GM12878 (cell line): ENCODE results near the gene IRX4. TPM values are rescaled to one million over a fixed set of nuclear protein-coding genes. Genes with fewer than 3 reads are reported as not detected.

Experiments used
- ATAC-seq: fragments of 200-7000 bp; cut with Tn5 transposase; 3 replicates; pipeline ENCODE4 v1.9.1; 2020; ENCODE audit warnings: mild to moderate bottlenecking, moderate library complexity
- BruUV-seq: library from RNA; stranded (reverse); fragments of 400-500 nt; replicated peaks from 2 replicates; lab custom pipeline; 2021; lab: Mats Ljungman, UMichigan
- CTCF ChIA-PET: fragments of 300-600 bp; sonication (Branson Sonifier 250); formaldehyde crosslinking; extraction: SDS; loops from one replicate; lab custom pipeline; 2021; ENCODE audit warnings: inconsistent platforms; lab: Yijun Ruan, JAX
- POLR2A ChIA-PET: fragments of 350-600 bp; formaldehyde crosslinking; extraction: SDS; loops from one replicate; lab custom pipeline; 2021; ENCODE audit warnings: inconsistent platforms; lab: Charles Lee
- RAD21 ChIA-PET: fragments of 300-600 bp; sonication (Branson Sonifier 250); formaldehyde crosslinking; loops from one replicate; lab custom pipeline; 2023; ENCODE audit warnings: antibody characterized with exemption; ENCODE audit not compliant: unreplicated experiment; lab: Charles Lee
- SMC1A ChIA-PET: fragments of 300-600 bp; sonication (Branson Sonifier 250); formaldehyde crosslinking; loops from one replicate; lab custom pipeline; 2023; ENCODE audit not compliant: unreplicated experiment, uncharacterized antibody; lab: Charles Lee
- DNase-seq: peaks from one replicate; pipeline ENCODE4 v3.0.0-alpha.2; 2011; ENCODE audit warnings: low read depth, low spot score
- FAIRE-seq: peaks from 3 replicates; lab custom pipeline; 2011; peaks lifted over from hg19 to GRCh38; lab: Jason Lieb, UNC
- H2AFZ ChIP-seq: 2 replicates; pipeline ENCODE4 v1.6.0; 2011; ENCODE audit warnings: low read depth, low read length, control low read depth; ENCODE audit not compliant: control insufficient read depth
- H3K27ac ChIP-seq: 2 replicates; pipeline ENCODE4 v1.5.1; 2011; ENCODE audit warnings: control low read depth; ENCODE audit not compliant: control insufficient read depth, insufficient read depth
- H3K27me3 ChIP-seq, 2 experiments: replicated peaks in 1 of 2; 2 replicates each; pipeline versions ENCODE4 v1.6.0 to v1.6.1; 2011; ENCODE audit warnings: low read length in 1 of 2; ENCODE audit not compliant: control insufficient read depth in 2 of 2, insufficient read depth in 2 of 2
- H3K36me3 ChIP-seq, 2 experiments: 2 replicates each; pipeline ENCODE4 v1.5.1; 2011; ENCODE audit warnings: low read length in 1 of 2; ENCODE audit not compliant: control insufficient read depth in 2 of 2, insufficient read depth in 2 of 2
- H3K4me1 ChIP-seq: 2 replicates; pipeline ENCODE4 v1.6.1; 2011; ENCODE audit warnings: mild to moderate bottlenecking, low read length, moderate library complexity, mixed read lengths; ENCODE audit not compliant: control insufficient read depth, insufficient read depth
- H3K4me2 ChIP-seq: 2 replicates; pipeline ENCODE4 v1.6.0; 2011; ENCODE audit warnings: control low read depth; ENCODE audit not compliant: control insufficient read depth, insufficient read depth
- H3K4me3 ChIP-seq: fragments of 200-600 bp; sonication (generic); 2 replicates; pipeline ENCODE4 v1.5.1; 2016
- H3K79me2 ChIP-seq: 2 replicates; pipeline ENCODE4 v1.6.0; 2011; ENCODE audit warnings: low read length; ENCODE audit not compliant: control insufficient read depth, insufficient read depth
- H3K9ac ChIP-seq: 2 replicates; pipeline ENCODE4 v1.8.0; 2011; ENCODE audit warnings: low read length, control low read depth, mixed read lengths; ENCODE audit not compliant: control insufficient read depth, insufficient read depth
- H3K9me3 ChIP-seq: replicated peaks from 3 replicates; pipeline ENCODE4 v1.5.1; 2011; ENCODE audit warnings: mild to moderate bottlenecking, low read length; ENCODE audit not compliant: control insufficient read depth, insufficient read depth
- H4K20me1 ChIP-seq: 2 replicates; pipeline ENCODE4 v1.6.0; 2011; ENCODE audit not compliant: control insufficient read depth, insufficient read depth
- CBFB ChIP-seq: IDR thresholded peaks from 2 replicates; pipeline ENCODE4 v1.6.1; 2016; ENCODE audit warnings: antibody characterized with exemption, low read depth
- CHD1 ChIP-seq: IDR thresholded peaks from 2 replicates; pipeline ENCODE4 v1.6.1; 2012; ENCODE audit warnings: low read depth, low read length, improper control_type of control experiment
- EGR1 ChIP-seq, 2 experiments: IDR thresholded peaks; 1 replicate in 1 of 2; 2 replicates in 1 of 2; pipeline ENCODE4 v1.6.1; 2011 to 2012; ENCODE audit warnings: low read depth in 2 of 2, low read length in 2 of 2, borderline replicate concordance in 1 of 2, mild to moderate bottlenecking in 1 of 2, moderate library complexity in 1 of 2
- GATAD2B ChIP-seq: fragments of 450-650 bp; conservative IDR thresholded peaks from 2 replicates; pipeline ENCODE4 v1.6.1; 2017; ENCODE audit warnings: low read depth, mild to moderate bottlenecking, moderate library complexity
- IKZF2 ChIP-seq, 2 experiments: fragments of 450-650 bp; IDR thresholded peaks; 2 replicates each; pipeline ENCODE4 v1.6.1; 2017; ENCODE audit warnings: mild to moderate bottlenecking in 2 of 2, moderate library complexity in 2 of 2
- MTA3 ChIP-seq: IDR thresholded peaks from 2 replicates; pipeline ENCODE4 v1.6.1; 2012; ENCODE audit warnings: low read length, inconsistent platforms, borderline replicate concordance
- NBN ChIP-seq: fragments of 450-650 bp; IDR thresholded peaks from 2 replicates; pipeline ENCODE4 v1.6.1; 2016
- NFIC ChIP-seq: IDR thresholded peaks from 2 replicates; pipeline ENCODE4 v1.6.1; 2012; ENCODE audit warnings: low read depth, mild to moderate bottlenecking, inconsistent platforms, low read length, moderate library complexity
- NFXL1 ChIP-seq: fragments of 450-650 bp; IDR thresholded peaks from 2 replicates; pipeline ENCODE4 v1.6.1; 2017; ENCODE audit warnings: antibody characterized with exemption, mild to moderate bottlenecking, borderline replicate concordance
- RAD21 ChIP-seq: IDR thresholded peaks from 2 replicates; pipeline ENCODE4 v1.6.1; 2011; ENCODE audit warnings: mild to moderate bottlenecking, low read depth, low read length, moderate library complexity; ENCODE audit not compliant: insufficient read depth
- SIN3A ChIP-seq: IDR thresholded peaks from 2 replicates; pipeline ENCODE4 v1.6.1; 2012; ENCODE audit warnings: low read depth, low read length, improper control_type of control experiment
- SMAD1 ChIP-seq: fragments of 450-650 bp; IDR thresholded peaks from 2 replicates; pipeline ENCODE4 v1.6.1; 2018; ENCODE audit warnings: mild to moderate bottlenecking, low read depth; ENCODE audit not compliant: partially characterized antibody
- SPI1 ChIP-seq: IDR thresholded peaks from 2 replicates; pipeline ENCODE4 v1.6.1; 2011; ENCODE audit warnings: low read depth, mild to moderate bottlenecking, low read length, moderate library complexity, borderline replicate concordance; ENCODE audit not compliant: insufficient read depth
- ZNF217 ChIP-seq: fragments of 450-650 bp; IDR thresholded peaks from 2 replicates; pipeline ENCODE4 v1.6.1; 2017; ENCODE audit warnings: antibody characterized with exemption, mild to moderate bottlenecking
- WGBS: methylation state at CpG from one replicate; pipeline ENCODE4 v1.1.6; 2016; ENCODE audit warnings: low lambda C conversion rate; ENCODE audit not compliant: insufficient replicate concordance, insufficient coverage; ENCODE audit errors: missing lambda C conversion rate; 5-methylcytosine and 5-hydroxymethylcytosine counted together
- in situ Hi-C: fragments of 300-500 bp; cut with MboI; formaldehyde crosslinking; loops from 9 replicates; pipeline ENCODE4 v1.14.3; 2018; ENCODE audit warnings: mixed read lengths
- intact Hi-C: fragments of 100-400 bp; cut with micrococcal nuclease; formaldehyde crosslinking; loops from one replicate; pipeline ENCODE4 v1.14.2; 2022; ENCODE audit not compliant: unreplicated experiment
- polyA plus RNA-seq, 11 experiments: library from polyadenylated mRNA; depleted of rRNA in 4 of 11; unstranded in 6 of 11; stranded (reverse) in 5 of 11; fragments of >200 nt; fragmentation: Nextera tagmentation in 4 of 11; fragmentation: Illumina TruSeq in 1 of 11; extraction: Ambion mirVana in 4 of 11; extraction: Trizol in 1 of 11; gene quantifications; 1 replicate in 1 of 11; 2 replicates in 10 of 11; pipeline versions ENCODE4 v1.2.1 to v1.2.3, GENCODE V29; 2011 to 2016; ENCODE audit warnings: inconsistent platforms in 2 of 11, missing spikeins in 2 of 11, low read depth in 1 of 11
- total RNA-seq, 4 experiments: library from RNA; depleted of rRNA in 3 of 4; stranded (reverse); fragments of >200 nt in 3 of 4; fragmentation: Illumina TruSeq in 1 of 4; extraction: Trizol in 1 of 4; gene quantifications; 2 replicates each; pipeline versions ENCODE4 v1.2.1 to v1.2.3, GENCODE V29; 2013 to 2021
- TF ChIP-seq, protein P1 (sequence below): fragments of 450-650 bp; formaldehyde crosslinking; IDR thresholded peaks from 2 replicates; pipeline ENCODE4 v1.4.0; 2020; ENCODE audit warnings: mild to moderate bottlenecking, moderate library complexity
- TF ChIP-seq, protein P2 (sequence below): IDR thresholded peaks from 2 replicates; pipeline ENCODE4 v1.6.1; 2011; ENCODE audit warnings: borderline replicate concordance, low read depth, mild to moderate bottlenecking, moderate library complexity, mixed read lengths, low read length; ENCODE audit not compliant: insufficient read depth; ENCODE audit errors: extremely low read length
- TF ChIP-seq, protein P3 (sequence below): IDR thresholded peaks from 2 replicates; pipeline ENCODE4 v1.6.1; 2012; ENCODE audit warnings: low read depth, low read length, improper control_type of control experiment

IRX4 gene
- total and polyA plus RNA-seq, 10 of the 15 experiments (the other 5 are each of a cell fraction or from before 2014, with no cell fraction given) = not detected

DNA sequence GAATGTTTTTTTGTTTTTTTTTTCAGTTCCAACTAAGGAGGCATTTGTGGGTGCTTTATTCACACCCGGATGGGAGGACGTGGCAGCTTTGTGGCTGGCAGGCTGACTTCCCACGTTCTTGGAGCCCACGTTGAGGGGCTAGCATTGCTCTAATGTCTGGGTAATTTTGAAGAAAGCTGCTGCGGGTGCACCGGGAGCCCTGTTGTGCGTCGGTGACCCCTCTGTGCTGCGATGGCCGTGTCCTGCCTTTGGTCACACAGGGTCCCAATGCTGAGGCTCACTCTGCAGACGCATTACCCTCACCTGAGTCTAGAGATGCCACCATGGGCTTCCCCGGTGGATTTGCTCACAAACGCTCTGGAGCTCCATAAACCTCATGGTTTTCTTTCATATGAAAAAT, 47.3 kb downstream of the IRX4 start (continued):
- TF ChIP-seq, protein P1, sequence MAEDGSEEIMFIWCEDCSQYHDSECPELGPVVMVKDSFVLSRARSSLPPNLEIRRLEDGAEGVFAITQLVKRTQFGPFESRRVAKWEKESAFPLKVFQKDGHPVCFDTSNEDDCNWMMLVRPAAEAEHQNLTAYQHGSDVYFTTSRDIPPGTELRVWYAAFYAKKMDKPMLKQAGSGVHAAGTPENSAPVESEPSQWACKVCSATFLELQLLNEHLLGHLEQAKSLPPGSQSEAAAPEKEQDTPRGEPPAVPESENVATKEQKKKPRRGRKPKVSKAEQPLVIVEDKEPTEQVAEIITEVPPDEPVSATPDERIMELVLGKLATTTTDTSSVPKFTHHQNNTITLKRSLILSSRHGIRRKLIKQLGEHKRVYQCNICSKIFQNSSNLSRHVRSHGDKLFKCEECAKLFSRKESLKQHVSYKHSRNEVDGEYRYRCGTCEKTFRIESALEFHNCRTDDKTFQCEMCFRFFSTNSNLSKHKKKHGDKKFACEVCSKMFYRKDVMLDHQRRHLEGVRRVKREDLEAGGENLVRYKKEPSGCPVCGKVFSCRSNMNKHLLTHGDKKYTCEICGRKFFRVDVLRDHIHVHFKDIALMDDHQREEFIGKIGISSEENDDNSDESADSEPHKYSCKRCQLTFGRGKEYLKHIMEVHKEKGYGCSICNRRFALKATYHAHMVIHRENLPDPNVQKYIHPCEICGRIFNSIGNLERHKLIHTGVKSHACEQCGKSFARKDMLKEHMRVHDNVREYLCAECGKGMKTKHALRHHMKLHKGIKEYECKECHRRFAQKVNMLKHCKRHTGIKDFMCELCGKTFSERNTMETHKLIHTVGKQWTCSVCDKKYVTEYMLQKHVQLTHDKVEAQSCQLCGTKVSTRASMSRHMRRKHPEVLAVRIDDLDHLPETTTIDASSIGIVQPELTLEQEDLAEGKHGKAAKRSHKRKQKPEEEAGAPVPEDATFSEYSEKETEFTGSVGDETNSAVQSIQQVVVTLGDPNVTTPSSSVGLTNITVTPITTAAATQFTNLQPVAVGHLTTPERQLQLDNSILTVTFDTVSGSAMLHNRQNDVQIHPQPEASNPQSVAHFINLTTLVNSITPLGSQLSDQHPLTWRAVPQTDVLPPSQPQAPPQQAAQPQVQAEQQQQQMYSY (CRISPR knock-in tag) = no peak
- TF ChIP-seq EGR1 (IDR thresholded peaks at IDR 0.05; ENCODE audit: borderline replicate concordance in 1 of 2, low read depth in 2 of 2, low read length in 2 of 2) (no peak), SIN3A (no peak), CBFB (no peak), MTA3 (no peak), CHD1 (no peak), NBN (no peak)

- POLR2A ChIA-PET = no interaction called here
- H3K4me3 ChIP-seq = no peak overlapping the region
- no TSS peak for BruUV-seq
- ATAC-seq (no peak), DNase-seq (no peak), FAIRE-seq (no peak)
- SMC1A ChIA-PET = no interaction called here
- no peak overlapping the region for H3K27ac ChIP-seq
- in situ Hi-C loops (no loop called here), intact Hi-C loops (no loop called here)
- 28% methylated on average over 21 of the region's 21 CpGs for WGBS
- H3K27me3 ChIP-seq = no peaks in the 10 kb centered on the region; a peak in 1 of 4 replicates
- H2AFZ ChIP-seq = no peak overlapping the region
- H3K9ac ChIP-seq = no peak overlapping the region
- no peaks in the 10 kb centered on the region for H3K4me1 ChIP-seq
- H3K4me2 ChIP-seq = no peak overlapping the region
- RAD21 ChIA-PET = no interaction called here
- no peaks in the 10 kb centered on the region for H3K9me3 ChIP-seq
- no peaks in the 10 kb centered on the region for H4K20me1 ChIP-seq
- H3K36me3 ChIP-seq = no peaks in the 10 kb centered on the region
- CTCF ChIA-PET = no interaction called here
- no peaks in the 10 kb centered on the region for H3K79me2 ChIP-seq
- TF ChIP-seq NFXL1 (no peak), RAD21 (no peak), NFIC (no peak), SPI1 (no peak), SMAD1 (no peak), ZNF217 (no peak), GATAD2B (no peak), IKZF2 (IDR thresholded peaks at IDR 0.05) (no peak)
- TF ChIP-seq, protein P2, sequence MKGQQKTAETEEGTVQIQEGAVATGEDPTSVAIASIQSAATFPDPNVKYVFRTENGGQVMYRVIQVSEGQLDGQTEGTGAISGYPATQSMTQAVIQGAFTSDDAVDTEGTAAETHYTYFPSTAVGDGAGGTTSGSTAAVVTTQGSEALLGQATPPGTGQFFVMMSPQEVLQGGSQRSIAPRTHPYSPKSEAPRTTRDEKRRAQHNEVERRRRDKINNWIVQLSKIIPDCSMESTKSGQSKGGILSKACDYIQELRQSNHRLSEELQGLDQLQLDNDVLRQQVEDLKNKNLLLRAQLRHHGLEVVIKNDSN = no peak
- TF ChIP-seq, protein P3, sequence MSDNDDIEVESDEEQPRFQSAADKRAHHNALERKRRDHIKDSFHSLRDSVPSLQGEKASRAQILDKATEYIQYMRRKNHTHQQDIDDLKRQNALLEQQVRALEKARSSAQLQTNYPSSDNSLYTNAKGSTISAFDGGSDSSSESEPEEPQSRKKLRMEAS = no peak
Measured at GRCh38 chr5:1834721-1835429, 47.9 kb downstream of the IRX4 start.
